MV-4-11 (cell line): ENCODE results near the gene FOXO1.

Experiments
- DNase-seq: peaks from one replicate; lab custom pipeline; 2025; lab: John Stamatoyannopoulos, UW

FOXO1 gene

DNA sequence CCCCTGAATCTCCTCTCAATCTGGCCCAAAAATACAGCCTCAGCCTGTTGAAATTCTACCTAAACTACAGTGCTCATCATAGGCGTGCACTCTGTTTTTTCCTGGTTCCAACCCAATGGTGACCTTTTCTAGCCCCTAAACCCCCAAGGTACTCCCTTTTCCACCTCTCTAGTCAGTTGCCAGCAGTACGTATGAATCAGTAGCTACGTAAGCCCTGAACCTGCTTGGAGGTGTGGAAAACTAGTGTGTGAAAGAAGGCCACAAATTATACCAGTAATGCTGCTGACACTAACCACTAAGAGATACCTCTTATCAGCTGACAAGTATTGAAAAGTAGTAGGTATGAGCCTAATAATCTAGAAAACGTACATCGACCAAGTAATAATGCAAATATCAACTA, 60.9 kb downstream of the FOXO1 start:
- no peak for DNase-seq

DNA sequence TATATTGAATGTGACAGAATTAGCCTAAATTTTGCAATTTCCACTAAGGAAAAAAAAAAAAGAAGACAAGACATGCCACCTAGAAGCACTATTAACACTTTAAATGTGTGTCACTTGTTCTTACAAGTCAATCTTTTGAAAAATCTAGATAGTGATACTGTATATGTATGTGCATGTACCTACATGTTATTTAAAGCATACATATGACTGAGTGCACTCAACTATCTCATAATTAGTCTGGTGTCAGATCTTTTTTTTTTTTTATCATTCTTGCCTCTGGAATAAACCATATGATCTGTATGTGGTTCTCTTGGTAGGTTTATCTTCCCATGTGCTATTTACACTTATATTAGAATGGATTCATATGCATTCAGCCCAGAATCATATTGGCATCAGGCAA, 62.3 kb downstream of the FOXO1 start:
- no peak for DNase-seq

DNA sequence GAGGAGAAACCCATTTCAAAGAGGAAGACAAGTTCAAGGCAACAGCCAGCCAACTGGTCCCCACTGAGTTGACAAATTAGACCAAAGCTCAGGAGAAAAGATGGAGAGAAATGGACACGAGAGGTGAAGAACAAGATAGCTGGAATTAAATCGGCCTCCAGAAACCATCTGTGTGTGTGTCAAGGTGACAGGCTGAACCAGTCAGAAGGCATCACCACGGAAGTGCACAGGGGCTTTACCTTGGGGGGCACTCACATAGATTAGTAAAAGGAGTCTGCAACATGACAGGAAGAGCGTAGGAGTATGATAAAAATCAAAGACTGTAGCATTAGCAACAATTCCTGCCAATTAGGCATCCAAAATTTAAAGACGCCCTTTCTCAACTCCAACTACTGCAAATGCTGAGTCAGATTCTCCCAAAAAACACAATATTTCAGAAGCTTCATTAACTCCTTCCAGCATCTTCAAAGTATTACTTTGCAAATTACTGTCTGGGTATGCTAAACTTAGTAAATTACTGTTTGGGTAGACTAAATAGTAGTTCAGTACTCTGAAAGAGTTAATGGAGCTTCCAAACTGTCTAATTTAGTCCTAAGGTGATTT, 66.2 kb downstream of the FOXO1 start:
- DNase-seq = no peak

DNA sequence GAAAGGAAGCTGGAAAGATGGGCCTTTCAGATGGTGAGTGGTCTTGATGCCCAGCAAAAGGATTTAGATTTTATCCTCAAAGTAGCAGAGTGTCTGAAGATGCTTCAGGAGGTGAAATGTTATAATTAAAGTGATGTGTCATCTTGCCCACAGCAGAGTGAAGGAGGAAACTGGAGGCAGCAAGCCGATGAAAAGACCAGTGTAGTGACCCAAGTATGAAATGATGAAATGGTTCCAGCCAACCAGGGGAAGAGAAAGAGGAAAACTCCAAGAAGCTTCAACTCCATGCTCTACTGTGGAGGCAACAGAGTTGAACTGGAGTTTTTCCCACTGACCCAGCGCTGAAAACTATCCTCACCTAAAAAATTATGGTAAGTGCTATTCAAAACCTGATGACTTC, 66.7 kb downstream of the FOXO1 start:
- no peak for DNase-seq

DNA sequence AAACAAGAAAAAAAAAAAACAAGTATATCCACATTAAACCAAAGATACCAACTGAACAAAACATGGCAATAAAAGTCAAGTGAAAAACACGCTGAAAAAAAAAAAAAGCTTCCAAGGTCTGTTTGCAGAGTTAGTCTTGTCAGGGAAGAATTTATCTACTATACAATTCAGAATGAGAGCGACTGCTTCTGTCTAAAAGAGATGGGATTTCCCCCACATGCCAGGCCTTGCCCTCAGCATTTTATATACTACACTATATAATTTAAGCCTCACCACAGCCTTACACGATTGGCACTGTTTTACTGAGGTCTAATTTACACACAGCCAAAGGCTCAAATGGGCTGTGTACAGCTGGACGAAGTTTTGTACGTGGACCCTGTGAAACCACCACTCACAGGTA, 67.3 kb downstream of the FOXO1 start:
- no peak for DNase-seq

DNA sequence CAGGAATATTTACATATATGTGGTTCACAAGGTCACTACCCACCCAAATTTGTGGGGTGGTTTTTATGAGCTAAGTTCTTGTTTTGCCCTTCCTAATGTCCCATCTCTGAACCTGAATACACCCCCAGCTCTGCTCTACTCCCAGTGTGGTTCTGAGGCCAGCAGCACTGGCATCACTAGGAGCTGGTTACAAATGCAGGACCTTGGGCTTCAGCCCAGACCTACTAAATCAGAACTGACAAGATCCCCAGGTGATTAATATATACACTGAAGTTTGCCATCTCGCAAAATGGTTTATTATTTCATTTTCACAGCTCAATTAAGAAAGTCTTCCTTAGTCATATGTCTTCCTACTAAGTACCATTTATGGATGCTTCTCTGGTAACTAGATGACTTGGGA, 67.9 kb downstream of the FOXO1 start:
- no peak for DNase-seq

DNA sequence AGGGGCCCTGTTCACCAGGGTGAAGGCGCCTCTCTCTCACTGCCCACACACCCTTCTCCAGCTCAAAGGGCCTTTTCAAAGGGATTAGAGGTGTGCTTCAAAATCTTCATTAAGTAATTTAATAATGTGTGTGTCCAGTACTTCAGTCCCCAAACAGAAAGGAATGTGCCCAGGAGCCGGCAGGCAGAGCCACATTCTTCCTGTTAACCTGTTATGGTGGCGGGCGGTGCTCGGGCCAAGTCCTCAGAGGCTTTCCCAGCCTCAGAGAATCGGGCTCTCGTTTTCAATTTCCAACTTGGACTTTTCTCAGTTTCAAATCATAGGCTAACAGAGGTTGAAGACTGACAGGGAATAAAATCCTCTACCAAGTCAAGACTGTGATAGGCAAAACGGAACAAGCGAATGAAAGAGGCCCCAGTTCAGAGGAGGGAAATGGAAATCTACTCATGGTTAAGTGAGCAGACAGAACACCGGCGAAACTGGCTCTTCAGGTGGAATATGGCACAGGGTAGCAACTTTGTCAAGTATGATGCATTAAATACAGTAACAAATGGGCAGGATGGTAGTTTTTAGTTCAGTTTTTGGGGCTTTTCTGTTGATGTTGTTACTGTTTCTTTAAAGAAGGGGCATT, 68.6 kb downstream of the FOXO1 start:
- no peak for DNase-seq

DNA sequence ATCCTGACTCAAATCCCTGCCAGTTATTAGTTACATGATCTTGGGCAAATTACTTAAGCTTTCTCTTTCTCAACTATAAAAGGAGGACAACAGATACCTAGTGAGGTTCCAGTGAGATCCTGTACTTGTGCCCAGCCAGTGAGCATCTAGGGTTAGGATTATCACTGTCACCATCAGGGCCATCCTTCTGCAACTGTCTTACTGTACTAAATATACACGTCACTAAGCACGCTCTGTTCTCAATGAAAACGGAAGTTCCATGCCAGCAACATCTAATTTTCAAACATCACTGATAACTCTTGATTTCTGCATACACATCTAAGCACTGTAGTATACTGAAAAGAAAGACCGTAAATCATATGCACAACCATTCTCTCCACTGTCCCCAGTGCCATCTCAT, 70.0 kb downstream of the FOXO1 start:
- peak; percentile 15 for DNase-seq

DNA sequence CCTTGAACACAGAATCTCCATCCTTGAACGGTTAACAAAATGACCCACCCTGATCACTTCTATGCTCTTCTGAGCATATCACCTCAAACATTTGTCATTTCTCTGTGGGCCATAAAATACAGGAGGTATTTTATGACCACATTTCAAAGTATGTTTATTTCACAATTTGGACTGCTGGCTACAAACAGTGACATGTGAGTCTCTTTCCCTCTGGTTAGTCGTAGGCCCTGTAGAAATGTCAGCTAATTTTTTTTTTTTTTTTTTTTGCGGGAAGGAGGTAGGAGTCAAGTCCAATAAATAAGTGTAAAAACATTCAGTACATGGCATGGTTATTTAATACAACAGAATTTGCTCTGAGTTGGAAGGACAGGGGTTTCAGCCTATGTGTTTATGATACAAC, 70.7 kb downstream of the FOXO1 start:
- DNase-seq = no peak

DNA sequence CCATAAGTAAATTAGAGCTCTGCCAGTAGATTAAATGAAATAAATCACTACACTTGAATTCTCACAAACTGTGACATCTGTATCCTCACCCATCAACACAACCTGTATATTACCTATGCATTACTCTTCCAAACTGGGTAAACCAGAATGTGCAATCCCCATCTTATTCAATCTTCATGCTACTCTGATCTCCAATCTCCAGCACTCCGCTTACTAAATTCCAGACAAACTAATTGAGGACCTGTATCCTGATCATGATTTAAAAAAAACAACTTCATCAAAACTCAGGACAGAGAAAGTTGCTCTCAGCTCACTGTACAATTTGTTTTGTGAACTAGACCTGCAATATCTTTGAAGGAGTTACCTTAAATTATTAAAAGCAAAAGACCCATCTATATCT, 74.4 kb downstream of the FOXO1 start:
- DNase-seq = no peak

DNA sequence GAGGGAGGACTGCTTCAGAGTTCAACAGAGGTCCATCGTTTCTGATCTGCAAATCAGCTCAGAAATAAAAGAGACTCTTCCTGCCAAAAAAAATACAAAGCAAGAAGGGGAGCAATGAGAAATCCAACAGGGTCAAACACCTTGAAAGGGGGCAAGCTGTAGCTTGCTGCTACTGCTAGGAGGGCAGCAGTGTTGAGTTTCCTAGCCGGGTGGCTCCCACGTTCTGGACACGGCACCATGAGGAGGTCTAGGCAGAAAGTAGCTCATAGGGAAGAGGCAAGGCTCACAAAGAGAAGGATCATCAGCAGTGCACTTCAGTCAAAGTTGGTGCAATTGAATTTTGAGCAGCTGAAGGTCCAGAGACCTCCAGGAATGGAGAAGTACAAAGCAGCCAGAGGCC, 75.3 kb downstream of the FOXO1 start:
- no peak for DNase-seq

DNA sequence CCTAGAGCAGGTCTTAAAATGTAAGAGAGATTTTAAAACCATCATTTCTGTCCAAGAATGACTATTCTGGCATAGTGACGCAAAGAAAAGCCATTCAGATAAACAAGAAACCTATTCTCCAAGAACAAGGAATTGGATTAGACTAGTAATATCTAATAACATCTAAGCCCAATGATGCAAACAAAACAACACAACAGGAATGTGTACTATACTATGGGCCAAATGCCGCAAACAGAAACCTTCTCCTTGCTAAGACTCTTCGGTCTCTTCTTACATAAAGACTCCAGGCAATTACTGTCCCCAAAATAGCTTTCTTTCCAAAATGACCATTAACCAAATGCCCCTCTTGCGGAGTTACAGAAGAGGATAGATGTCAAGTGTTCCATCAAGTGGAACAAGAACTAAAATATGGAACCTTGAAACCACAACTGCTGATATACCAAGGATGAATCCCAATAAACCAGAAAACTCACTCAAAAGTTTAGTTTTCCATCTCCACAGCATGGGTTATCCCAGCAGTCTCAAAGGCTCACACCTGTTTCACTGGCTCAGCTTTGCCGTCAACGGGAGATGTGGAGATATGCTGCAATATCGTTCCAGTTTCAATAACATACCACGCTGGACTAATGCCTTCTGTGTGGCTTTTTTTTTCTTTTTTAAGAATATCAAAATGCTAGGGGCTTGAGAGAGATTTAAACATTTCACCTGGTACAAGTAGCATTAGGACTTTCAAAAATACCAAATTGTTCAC, 76.2 kb downstream of the FOXO1 start:
- DNase-seq = no peak

DNA sequence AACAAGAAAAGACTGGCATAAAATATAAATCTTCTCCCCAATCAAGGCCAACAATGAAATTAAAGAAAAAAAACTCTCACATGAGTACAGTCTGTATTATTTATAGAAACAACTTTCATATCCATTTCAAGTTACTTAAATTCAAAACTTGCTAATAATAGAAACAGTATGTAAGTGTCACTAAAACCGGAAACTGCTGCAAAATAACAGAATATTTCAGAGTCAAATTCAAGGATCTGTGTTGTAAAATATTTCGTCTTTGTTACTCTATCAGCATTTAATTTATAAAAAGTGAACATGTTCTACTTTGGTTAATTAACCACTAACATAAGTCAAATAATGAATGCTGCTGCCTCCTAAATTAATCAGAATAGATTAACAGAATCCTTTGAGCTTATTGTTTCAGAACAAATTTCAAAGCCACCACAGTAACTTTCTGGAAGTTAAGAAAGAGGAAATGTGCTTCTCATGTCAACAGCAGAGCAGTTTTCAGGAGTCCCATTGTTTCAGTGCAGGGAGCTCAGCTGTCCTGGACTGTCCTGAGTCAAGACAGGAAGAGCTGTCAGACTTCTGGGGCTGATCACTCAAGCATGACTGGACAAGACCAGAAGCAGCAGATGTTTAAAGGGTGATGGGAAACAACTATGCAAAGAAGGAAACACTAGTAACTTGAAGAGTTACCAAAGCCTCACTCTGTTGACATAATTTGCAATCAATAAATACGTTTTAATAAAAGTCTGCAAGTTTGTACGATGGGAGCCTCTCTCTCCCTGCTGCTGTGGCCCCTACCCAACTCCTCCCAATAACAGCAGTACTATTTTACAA, 76.9 kb downstream of the FOXO1 start:
- DNase-seq = peak; percentile 97

DNA sequence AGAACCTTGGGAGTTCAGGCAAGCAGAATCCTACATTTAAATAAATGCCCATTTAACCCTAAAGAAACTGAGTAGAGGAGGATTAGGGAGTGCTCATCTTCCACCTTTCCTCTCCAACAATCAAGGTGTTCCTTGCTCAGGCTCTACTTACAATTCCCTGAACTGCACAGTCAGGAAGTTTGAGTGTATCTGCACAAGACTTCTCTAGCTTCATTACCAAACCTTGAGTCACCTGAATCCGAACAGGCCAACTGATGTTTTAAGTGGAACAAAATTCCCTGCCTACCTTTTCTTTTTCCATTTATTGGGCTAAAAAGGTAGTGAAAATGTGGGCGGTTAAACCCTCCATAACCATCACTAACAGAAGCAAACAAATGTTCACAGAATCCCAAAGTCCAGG, 78.3 kb downstream of the FOXO1 start:
- DNase-seq = no peak

DNA sequence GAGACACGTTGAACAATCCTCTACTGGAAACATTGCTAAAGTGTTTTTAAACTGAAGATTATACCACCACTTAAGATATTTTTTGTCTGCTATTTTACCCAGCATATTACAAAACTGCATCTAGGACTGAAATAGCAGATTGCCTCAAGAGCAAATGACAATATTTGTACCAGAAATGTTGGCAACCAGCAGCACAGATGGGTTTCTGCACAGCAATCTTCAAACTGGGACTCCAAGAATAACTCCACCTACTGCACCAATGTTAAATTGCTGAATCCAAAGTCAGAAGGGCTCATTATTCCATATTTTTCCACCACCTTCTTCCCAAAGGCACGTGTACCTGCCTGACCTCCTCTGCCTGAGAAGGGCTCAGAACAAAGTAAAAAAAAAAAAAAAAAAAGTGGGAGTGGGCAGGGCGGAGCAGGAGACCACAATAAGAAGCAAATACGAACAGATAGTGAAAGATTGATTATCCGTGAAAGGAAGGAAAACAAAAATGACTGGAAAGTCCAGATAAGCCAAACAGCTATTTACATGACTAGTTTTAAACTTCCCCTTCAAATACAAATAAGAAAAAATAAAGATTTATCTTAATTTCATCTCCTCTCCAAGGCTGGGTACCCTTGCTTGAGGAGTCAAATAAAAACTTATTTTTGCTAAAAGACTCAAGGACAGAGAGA, 79.4 kb downstream of the FOXO1 start:
- DNase-seq = no peak

DNA sequence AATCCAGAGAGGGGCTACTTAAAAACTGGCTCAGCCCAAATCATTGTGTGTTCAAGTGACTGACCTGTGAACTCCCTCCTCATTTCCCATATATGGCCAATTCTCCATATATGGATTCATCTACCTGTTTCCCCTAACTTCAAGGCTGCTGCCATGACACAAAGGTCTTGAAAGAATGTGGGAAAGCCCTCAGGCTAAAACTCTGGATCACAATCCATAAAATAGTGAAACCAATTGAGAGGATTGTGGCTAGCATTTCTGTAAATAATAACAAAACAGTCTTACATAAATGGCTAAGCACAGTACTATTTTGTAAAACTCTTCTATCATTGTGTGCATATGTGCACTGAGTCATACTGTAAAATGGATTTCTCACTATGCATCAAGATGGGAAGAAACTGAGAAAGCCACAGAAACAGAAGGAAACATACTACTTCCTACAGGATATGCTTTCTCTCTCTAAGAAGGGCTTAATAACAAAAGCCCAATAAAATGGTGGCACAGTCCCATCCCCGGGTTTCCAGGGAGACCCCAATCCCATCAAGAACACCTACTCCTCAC, 80.5 kb downstream of the FOXO1 start:
- no peak for DNase-seq

DNA sequence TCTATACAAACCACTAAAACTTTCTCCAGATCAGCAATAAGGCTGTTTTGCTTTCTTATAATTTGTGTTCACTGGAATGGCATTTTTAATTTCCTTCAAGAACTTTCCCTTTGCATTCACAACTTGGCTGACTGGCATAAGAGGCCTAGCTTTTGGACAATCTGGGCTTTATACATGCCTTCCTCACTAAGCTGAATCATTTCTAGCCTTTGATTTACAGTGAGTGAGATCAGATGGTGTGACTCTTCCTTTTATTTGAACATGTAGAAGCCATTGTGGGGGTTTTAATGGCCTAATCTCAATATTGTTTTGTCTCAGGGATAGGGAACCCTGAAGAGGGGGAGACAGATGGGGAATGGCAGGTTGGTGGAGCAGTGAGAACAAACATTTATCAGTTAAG, 82.7 kb downstream of the FOXO1 start:
- DNase-seq = no peak

DNA sequence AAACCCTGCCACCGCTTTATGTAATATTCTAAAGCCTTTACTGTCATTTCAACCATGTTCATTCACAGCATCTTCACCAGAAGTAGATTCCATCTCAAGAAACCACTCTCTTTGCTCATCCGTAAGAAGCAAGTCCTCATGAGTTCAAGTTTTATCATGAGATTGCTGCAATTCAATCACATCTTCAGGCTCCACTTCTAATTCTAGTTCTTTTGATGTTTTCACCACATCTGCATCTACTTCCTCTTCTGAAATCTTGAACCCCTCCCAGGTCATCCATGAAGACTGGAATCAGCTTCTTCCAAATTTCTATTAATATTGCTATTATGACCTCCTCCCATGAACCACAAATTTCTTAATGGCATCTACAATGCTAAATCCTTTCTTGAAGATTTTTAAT, 83.9 kb downstream of the FOXO1 start:
- no peak for DNase-seq

DNA sequence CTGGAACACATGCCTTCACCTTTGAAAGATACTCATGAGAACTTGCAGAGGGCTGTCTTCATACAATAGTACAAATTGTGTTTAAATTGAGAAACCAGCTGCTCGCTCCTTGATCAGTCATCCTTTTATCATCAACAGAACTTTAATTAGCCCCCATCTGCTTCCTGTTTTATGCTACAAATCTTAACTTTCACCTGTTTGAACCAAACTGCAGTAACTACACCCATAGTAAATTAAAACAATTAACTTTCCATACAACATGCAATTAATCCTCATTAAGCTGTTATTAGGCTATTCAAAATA, 85.2 kb downstream of the FOXO1 start:
- no peak for DNase-seq

DNA sequence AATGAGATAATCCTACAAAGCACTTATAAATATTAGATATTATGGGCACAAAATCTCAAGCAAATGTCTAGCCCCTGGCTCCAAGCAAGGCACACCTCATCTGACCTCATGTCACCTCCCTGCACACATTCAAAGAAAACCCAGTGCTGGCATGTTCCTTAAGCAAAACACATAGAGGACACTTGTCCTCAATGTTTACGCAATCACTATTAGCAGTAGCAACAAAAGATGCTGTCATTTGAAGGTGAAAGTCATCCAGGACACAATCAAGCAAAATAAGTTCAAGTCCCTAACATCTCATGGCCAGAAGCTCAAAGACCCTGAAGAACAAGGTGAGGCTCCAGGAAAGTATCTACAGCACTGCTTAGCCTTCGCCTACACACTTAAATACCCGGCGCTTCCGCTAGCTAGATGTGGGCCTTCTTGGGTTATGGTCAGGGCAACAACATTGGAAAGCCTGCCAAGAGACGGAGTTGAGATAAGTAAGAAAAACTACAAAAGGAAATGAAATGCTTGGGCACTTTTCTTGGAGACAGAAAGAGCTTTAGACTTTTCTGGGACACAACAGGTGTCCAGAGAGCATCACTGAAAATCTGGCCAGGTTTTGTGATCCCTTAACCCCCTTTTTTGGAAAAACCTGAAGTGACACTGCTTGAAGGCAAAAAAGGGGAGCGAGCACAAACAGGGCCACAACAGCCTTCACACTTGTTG, 85.7 kb downstream of the FOXO1 start:
- DNase-seq = no peak

DNA sequence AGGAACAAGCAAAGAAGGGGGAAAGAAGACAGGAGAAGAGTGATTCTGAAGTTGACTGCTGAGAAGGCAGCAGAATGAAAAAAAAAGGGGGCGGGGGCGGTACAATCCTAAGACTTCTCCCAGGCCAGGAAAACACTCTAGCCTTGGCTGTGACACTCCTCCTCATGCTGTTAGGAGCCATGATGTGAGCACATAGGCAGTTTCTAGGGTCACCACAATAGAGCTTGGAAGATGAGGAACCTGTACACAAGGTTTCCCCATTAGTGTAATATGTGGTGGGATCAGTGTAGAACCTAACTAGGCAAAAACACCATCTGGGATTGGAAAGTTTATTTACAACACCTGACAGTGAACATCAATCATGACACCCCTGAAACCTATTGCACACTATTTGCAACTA, 86.9 kb downstream of the FOXO1 start:
- DNase-seq = no peak
